ENCODE measurements around the gene LIAS. TPM values are rescaled to one million over a fixed set of nuclear protein-coding genes. Genes with fewer than 3 reads are reported as not detected.

The LIAS gene
- total RNA-seq, 1 experiment from 2014 or later: 23.5 TPM

DNA sequence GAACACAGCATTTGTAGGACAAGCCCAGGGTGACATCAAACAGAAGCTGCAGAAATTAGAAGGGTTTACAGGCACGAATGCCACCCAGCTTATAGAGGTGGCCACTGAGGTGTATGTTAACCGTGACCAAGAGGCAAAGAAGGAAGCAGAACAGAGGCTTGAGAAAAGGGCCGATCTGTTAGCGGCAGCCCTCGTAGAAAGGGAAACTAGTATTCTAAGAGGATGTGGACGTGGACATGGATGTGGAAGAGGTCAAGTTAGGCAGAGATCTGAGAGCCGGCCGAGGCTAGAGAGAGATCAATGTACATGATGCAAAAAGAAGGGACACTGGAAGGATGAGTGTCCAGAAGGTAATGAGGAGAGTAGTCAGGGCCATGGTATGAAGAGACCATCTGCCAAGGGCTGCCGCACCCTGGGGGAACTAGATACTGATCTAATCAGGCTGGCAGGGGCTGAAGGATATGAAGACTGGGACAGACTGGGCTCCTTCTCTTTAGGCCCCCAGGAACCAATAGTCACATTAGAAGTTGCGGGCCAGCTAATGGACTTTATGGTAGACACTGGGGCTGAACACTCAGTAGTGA lies 27.5 kb downstream of the LIAS start:
- Histone ChIP-seq H3K36me3 (ENCODE audit: control insufficient read depth in 1 of 2, insufficient read depth in 2 of 2, low read length in 2 of 2) (no peaks in the 10 kb centered on the region), H3K27ac (ENCODE audit: low read depth, low read length) (no peak overlapping the region), H3K79me2 (ENCODE audit: insufficient read depth, low read length) (no peaks in the 10 kb centered on the region), H3K9ac (ENCODE audit: low read length) (no peak overlapping the region), H3K4me2 (ENCODE audit: low read length) (no peak overlapping the region), H4K20me1 (ENCODE audit: insufficient read depth) (no peaks in the 10 kb centered on the region), H2AFZ (ENCODE audit: low read depth, low read length, poor library complexity, severe bottlenecking) (no peak overlapping the region), H3K9me2 (ENCODE audit: insufficient read depth) (no peaks in the 10 kb centered on the region), H3K4me1 (ENCODE audit: control insufficient read depth in 1 of 2, insufficient read depth in 2 of 2, low read length in 2 of 2) (no peaks in the 10 kb centered on the region), H3K9me3 (ENCODE audit: control insufficient read depth in 1 of 2, insufficient read depth in 1 of 2, low read depth in 1 of 2, low read length in 2 of 2) (no peaks in the 10 kb centered on the region), H3K27me3 (ENCODE audit: insufficient read depth, low read length) (no peaks in the 10 kb centered on the region), H3K4me3 (replicated peaks in 1 of 2; ENCODE audit: low read depth in 1 of 2, low read length in 2 of 2) (no peak overlapping the region)
- ChIA-PET POLR2A (no interaction called here), CTCF (no interaction called here), RAD21 (ENCODE audit: low non-redundant PET in 1 of 2, low total read pairs in 2 of 2, uncharacterized antibody in 2 of 2, unreplicated experiment in 2 of 2) (no interaction called here)
- intact Hi-C loops (cut with micrococcal nuclease): no loop called here
- DNase-seq (ENCODE audit: low read depth, low spot score): no peak
- TF ChIP-seq SIN3A (IDR thresholded peaks at IDR 0.05; ENCODE audit: low read depth) (no peak), ZNF274 (IDR thresholded peaks at IDR 0.05; ENCODE audit: low read depth, low read length) (no peak), EZH2 (IDR thresholded peaks at IDR 0.05) (no peak), SP1 (IDR thresholded peaks at IDR 0.05; ENCODE audit: low read depth) (no peak), YY1 (IDR thresholded peaks at IDR 0.05; ENCODE audit: extremely low read depth, insufficient replicate concordance, low read depth, low read length) (no peak), FOSL1 (IDR thresholded peaks at IDR 0.05; ENCODE audit: low read depth) (no peak), SRF (IDR thresholded peaks at IDR 0.05; ENCODE audit: low read depth) (no peak)
- TF ChIP-seq, protein P1, sequence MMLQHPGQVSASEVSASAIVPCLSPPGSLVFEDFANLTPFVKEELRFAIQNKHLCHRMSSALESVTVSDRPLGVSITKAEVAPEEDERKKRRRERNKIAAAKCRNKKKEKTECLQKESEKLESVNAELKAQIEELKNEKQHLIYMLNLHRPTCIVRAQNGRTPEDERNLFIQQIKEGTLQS (IDR thresholded peaks at IDR 0.05): no peak
- TF ChIP-seq, protein P2, sequence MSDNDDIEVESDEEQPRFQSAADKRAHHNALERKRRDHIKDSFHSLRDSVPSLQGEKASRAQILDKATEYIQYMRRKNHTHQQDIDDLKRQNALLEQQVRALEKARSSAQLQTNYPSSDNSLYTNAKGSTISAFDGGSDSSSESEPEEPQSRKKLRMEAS (IDR thresholded peaks at IDR 0.05): no peak
- TF ChIP-seq, protein P3, sequence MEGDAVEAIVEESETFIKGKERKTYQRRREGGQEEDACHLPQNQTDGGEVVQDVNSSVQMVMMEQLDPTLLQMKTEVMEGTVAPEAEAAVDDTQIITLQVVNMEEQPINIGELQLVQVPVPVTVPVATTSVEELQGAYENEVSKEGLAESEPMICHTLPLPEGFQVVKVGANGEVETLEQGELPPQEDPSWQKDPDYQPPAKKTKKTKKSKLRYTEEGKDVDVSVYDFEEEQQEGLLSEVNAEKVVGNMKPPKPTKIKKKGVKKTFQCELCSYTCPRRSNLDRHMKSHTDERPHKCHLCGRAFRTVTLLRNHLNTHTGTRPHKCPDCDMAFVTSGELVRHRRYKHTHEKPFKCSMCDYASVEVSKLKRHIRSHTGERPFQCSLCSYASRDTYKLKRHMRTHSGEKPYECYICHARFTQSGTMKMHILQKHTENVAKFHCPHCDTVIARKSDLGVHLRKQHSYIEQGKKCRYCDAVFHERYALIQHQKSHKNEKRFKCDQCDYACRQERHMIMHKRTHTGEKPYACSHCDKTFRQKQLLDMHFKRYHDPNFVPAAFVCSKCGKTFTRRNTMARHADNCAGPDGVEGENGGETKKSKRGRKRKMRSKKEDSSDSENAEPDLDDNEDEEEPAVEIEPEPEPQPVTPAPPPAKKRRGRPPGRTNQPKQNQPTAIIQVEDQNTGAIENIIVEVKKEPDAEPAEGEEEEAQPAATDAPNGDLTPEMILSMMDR (IDR thresholded peaks at IDR 0.05 in 2 of 3, conservative IDR thresholded peaks at IDR 0.05 in 1 of 3; ENCODE audit: borderline replicate concordance in 1 of 3, insufficient read depth in 1 of 3, low read depth in 2 of 3, low read length in 2 of 3): no peak
- TF ChIP-seq, protein P4, sequence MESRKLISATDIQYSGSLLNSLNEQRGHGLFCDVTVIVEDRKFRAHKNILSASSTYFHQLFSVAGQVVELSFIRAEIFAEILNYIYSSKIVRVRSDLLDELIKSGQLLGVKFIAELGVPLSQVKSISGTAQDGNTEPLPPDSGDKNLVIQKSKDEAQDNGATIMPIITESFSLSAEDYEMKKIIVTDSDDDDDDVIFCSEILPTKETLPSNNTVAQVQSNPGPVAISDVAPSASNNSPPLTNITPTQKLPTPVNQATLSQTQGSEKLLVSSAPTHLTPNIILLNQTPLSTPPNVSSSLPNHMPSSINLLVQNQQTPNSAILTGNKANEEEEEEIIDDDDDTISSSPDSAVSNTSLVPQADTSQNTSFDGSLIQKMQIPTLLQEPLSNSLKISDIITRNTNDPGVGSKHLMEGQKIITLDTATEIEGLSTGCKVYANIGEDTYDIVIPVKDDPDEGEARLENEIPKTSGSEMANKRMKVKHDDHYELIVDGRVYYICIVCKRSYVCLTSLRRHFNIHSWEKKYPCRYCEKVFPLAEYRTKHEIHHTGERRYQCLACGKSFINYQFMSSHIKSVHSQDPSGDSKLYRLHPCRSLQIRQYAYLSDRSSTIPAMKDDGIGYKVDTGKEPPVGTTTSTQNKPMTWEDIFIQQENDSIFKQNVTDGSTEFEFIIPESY (IDR thresholded peaks at IDR 0.05; ENCODE audit: extremely low read depth, insufficient replicate concordance, low read length): no peak
- ATAC-seq: no peak
- no TSS peak for BruUV-seq (replicated peaks)
